ENCODE data around the gene MBNL2.

The MBNL2 gene

GRCh38 chr13:97401421-97401820, 179.3 kb downstream of the MBNL2 start:
- TF ChIP-seq EZH2phosphoT487 (IDR thresholded peaks at IDR 0.05; ENCODE audit: borderline replicate concordance, low read length), result no peak
- TF ChIP-seq CTCF (IDR thresholded peaks at IDR 0.05; ENCODE audit: low read depth, low read length, poor library complexity, severe bottlenecking), result no peak
- Histone ChIP-seq H3F3A (ENCODE audit: control insufficient read depth, insufficient read depth) (no peaks in the 10 kb centered on the region), H3K4me2 (ENCODE audit: low read length) (no peak overlapping the region), H3K4me1 (ENCODE audit: control insufficient read depth, low read length) (no peaks in the 10 kb centered on the region), H3K27ac (ENCODE audit: low read depth, low read length) (no peak overlapping the region), H3K9me3 (ENCODE audit: control insufficient read depth, insufficient read depth, low read length) (no peaks in the 10 kb centered on the region), H3K36me3 (ENCODE audit: control insufficient read depth, low read length) (no peaks in the 10 kb centered on the region), H3K79me2 (ENCODE audit: control insufficient read depth, low read length) (no peaks in the 10 kb centered on the region), H4K20me1 (ENCODE audit: control insufficient read depth, insufficient read depth, low read depth, low read length) (no peaks in the 10 kb centered on the region), H3K4me3 (ENCODE audit: low read length) (no peak overlapping the region), H3K9me2 (replicated peaks; ENCODE audit: control insufficient read depth, low read length) (no peaks in the 10 kb centered on the region), H3K27me3 (ENCODE audit: control insufficient read depth, low read length) (peaks cover 3% of the 10 kb centered on the region; the same call in 1 of the 2 replicates)

GRCh38 chr13:97403893-97404750, 182.0 kb downstream of the MBNL2 start:
- H3K27ac ChIP-seq (ENCODE audit: low read depth, low read length), result no peak overlapping the region
- H3K4me2 ChIP-seq (ENCODE audit: low read length), result no peak overlapping the region
- H3K9me3 ChIP-seq (ENCODE audit: control insufficient read depth, insufficient read depth, low read length), result no peaks in the 10 kb centered on the region
- H3K27me3 ChIP-seq (ENCODE audit: control insufficient read depth, low read length), result peaks cover 3% of the 10 kb centered on the region; the same call in 1 of the 2 replicates
- no peaks in the 10 kb centered on the region for H3K36me3 ChIP-seq (ENCODE audit: control insufficient read depth, low read length)
- no peaks in the 10 kb centered on the region for H4K20me1 ChIP-seq (ENCODE audit: control insufficient read depth, insufficient read depth, low read depth, low read length)
- no peak for TF ChIP-seq CTCF (IDR thresholded peaks at IDR 0.05; ENCODE audit: low read depth, low read length, poor library complexity, severe bottlenecking)
- no peak for TF ChIP-seq EZH2phosphoT487 (IDR thresholded peaks at IDR 0.05; ENCODE audit: borderline replicate concordance, low read length)
- no peak overlapping the region for H3K4me3 ChIP-seq (ENCODE audit: low read length)
- no peaks in the 10 kb centered on the region for H3K4me1 ChIP-seq (ENCODE audit: control insufficient read depth, low read length)
- H3K9me2 ChIP-seq (replicated peaks; ENCODE audit: control insufficient read depth, low read length), result no peaks in the 10 kb centered on the region
- H3K79me2 ChIP-seq (ENCODE audit: control insufficient read depth, low read length), result no peaks in the 10 kb centered on the region
- H3F3A ChIP-seq (ENCODE audit: control insufficient read depth, insufficient read depth), result no peaks in the 10 kb centered on the region

- Histone ChIP-seq H3K4me2 (ENCODE audit: low read length) (no peak overlapping the region), H3K27me3 (ENCODE audit: control insufficient read depth, low read length) (peaks cover 6% of the 10 kb centered on the region), H3K79me2 (ENCODE audit: control insufficient read depth, low read length) (no peaks in the 10 kb centered on the region), H3K9me3 (ENCODE audit: control insufficient read depth, insufficient read depth, low read length) (no peaks in the 10 kb centered on the region), H3K27ac (ENCODE audit: low read depth, low read length) (no peak overlapping the region), H3K4me3 (ENCODE audit: low read length) (no peak overlapping the region), H3K9me2 (replicated peaks; ENCODE audit: control insufficient read depth, low read length) (no peaks in the 10 kb centered on the region), H3F3A (ENCODE audit: control insufficient read depth, insufficient read depth) (no peaks in the 10 kb centered on the region), H3K4me1 (ENCODE audit: control insufficient read depth, low read length) (no peaks in the 10 kb centered on the region), H4K20me1 (ENCODE audit: control insufficient read depth, insufficient read depth, low read depth, low read length) (no peaks in the 10 kb centered on the region), H3K36me3 (ENCODE audit: control insufficient read depth, low read length) (no peaks in the 10 kb centered on the region)
- TF ChIP-seq EZH2phosphoT487 (IDR thresholded peaks at IDR 0.05; ENCODE audit: borderline replicate concordance, low read length), result no peak
- no peak for TF ChIP-seq CTCF (IDR thresholded peaks at IDR 0.05; ENCODE audit: low read depth, low read length, poor library complexity, severe bottlenecking)
Measured at GRCh38 chr13:97407540-97407939, 185.4 kb downstream of the MBNL2 start.

Measured in DOHH2 (cell line).